SIG-M5 treated with dmso at 0.1 percent for 504 hours (cell line): ENCODE data around the gene PRRT1.

Experiments used
- DNase-seq: peaks from one replicate; lab custom pipeline; 2025; ENCODE audit not compliant: unreplicated experiment; lab: John Stamatoyannopoulos, UW

The PRRT1 gene

DNA sequence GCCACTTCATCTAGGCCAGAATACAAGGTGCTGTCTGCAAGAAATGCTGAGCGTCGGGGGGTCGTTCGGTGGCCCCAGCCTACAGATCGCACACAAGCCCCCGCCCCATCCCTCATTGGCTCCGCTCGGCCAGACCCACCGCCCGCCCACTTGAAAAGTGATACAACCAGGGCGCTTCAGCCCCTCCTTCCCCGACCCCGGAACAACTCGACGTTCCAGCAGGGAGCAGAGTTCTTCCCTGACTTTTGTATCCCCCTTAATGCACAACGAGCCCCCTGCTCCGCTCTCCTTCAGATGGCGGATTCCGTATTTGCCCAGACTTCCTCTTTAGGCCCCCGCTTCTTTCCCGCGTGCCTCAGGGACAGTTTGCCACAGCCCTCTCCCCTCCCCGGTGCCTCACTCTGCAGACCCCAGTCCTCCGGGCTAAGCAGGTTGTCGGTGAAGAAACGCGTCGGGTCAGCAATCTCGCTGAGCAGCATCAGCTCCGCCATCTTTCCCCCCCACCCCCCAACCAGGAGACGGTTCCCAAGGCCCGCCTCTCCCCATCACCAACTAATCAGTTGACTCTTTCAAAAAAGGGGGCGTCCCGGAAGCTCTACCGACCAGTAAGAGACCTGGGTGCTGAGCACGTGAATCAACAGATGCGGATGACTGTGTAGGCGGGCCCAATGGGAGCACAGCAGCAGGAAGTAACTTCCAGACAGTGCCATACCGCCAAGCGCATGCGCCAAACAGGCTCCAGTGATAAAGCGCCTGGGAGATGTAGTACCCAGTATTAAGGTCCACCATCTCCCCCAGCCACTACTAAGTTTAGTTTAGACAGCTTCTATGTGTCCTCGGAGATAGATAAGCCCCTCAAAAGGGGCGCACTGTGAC is 23.8 kb downstream of the PRRT1 start, which contains the start of gene ATF6B:
Gene ATF6B, minus strand, starts transcription at position 530 of the 876 bp plus-strand sequence. Its CDS starts 39 bp downstream, at position 491.
- DNase-seq = peak; percentile 99

GRCh38 chr6:32127409-32127716 is 24.4 kb downstream of the PRRT1 start:
- no peak for DNase-seq

DNA sequence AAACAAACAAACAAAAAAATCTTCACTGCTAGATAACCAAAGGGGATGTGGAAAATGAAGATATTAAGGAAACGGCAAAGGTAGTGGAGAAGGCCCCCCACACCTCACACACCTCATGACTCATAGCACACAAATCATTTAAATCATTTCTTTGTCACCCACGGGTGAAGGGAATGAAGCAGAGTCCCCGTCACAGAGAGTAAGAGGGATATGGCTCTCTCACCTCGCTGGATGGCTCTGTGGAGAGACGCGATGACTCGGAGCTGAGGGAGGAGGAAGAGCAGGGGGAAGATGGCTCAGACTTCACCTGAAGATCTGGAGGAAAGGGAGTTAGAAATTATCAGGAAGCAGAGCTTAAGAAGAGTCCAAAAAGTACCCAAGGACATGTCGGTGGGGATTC is 24.9 kb downstream of the PRRT1 start:
- DNase-seq = no peak

- no peak for DNase-seq
Measured at GRCh38 chr6:32123681-32124080, 28.1 kb downstream of the PRRT1 start.

GRCh38 chr6:32120573-32121059 is 31.1 kb downstream of the PRRT1 start:
- DNase-seq = no peak

DNA sequence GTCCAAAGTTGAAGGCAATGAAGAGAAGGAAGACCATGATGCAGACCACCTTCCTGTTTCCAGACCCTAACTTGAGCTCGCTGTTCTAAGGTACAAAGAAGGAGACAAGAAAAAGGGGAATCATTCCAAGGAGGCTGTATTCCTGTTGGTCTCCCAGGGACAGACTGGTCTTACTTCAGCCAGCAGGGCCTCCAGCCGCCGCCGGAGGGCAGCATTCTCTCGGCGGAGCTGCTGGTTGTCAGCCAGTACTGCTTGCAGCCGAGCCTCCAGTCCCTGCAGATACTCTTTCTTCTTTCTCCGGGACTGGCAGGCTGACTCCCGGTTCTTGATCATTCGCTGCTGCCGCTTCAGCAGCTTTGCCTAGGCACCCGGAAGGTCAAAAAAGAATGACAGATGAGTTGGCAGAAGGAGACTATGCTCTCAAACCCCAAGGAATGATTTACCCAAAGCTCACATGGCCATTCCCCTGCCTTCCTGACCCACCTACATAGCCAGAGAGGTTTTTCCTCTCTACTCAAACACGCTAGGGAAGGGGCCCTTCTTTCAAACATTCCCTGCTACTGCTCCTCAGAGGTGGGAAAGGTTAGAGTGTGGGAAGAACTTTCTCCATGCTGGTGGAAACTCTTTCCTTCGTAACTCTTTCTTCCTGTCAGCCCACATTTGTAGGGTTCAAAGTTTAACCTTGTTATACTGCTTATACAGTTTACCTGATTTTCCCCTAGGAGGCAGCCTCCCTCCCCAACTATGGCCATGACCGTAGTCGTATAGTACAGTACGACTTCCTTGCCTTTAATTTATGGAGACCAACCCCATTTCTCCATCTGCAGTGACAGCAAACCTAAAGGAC is 32.7 kb downstream of the PRRT1 start:
- peak; percentile 49 for DNase-seq

DNA sequence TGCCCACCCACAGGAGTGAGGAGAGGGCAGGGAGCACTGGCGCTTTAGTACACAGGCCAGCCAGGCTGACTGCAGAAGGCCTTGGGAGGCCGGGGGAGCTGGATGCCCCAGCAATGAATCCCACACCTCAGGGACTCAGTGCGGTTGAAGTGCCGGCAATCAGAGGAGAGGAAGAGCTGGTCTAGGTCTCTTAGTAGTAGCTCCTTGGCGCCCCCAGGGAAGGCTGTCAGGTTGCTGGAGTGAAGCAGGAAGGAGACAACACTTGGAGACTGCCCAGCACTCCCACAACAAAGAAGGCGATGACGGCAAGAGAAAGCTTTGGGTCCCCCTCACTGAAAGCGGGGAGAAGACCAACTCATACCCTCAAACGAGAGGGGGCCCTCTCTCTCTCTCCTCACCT is 34.3 kb downstream of the PRRT1 start:
- DNase-seq = no peak

DNA sequence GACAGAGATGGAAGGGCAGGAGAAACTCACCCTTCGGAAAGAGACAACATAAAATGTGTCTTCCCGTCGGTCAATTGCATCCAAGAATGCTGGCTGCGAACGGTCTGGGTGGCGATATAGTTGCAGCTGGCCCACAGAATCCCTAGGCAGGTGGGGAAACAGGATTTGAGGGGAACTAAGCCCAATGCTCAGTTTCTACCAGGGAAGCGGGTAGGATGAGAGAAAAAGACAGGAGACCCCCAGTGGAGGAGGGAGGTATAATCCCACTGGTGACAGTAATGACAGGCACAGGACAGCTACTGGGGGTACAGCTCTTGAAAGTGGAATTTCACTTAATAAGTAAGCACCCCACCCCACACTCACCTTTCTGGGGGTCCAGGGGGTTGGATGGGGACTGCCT is 35.1 kb downstream of the PRRT1 start:
- DNase-seq = peak; percentile 27

- DNase-seq = no peak
Measured at GRCh38 chr6:32115623-32116022, 36.1 kb downstream of the PRRT1 start.

- no peak for DNase-seq
Measured at GRCh38 chr6:32114796-32115195, 36.9 kb downstream of the PRRT1 start.

GRCh38 chr6:32113386-32114352 is 38.1 kb downstream of the PRRT1 start:
- DNase-seq = no peak

DNA sequence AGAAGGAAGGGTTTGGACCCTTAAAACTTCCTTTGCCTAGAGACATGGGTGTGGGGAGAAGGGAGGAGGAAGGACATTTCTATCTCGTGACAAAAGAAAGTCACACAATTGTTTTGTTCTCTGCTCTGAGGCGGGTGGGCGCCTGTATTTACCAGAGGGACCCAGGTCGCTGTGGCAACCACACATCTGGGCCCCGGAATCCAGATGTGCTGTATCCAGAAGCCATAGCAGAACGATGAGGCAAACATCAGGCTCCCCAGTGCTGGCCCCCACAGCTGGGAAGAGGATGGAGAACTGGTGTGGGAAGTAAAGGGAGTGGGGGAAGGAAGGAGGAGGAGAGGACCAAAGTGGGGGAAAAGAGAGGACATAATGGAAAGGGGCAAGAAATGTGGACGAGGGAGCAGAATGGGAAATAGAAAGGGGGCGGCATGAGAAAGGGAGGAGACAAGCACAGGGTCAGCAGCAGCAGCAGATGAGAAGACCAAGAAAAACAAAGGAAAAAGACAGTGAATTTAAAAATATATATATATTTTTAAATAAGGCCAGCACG is 39.2 kb downstream of the PRRT1 start:
- no peak for DNase-seq

DNA sequence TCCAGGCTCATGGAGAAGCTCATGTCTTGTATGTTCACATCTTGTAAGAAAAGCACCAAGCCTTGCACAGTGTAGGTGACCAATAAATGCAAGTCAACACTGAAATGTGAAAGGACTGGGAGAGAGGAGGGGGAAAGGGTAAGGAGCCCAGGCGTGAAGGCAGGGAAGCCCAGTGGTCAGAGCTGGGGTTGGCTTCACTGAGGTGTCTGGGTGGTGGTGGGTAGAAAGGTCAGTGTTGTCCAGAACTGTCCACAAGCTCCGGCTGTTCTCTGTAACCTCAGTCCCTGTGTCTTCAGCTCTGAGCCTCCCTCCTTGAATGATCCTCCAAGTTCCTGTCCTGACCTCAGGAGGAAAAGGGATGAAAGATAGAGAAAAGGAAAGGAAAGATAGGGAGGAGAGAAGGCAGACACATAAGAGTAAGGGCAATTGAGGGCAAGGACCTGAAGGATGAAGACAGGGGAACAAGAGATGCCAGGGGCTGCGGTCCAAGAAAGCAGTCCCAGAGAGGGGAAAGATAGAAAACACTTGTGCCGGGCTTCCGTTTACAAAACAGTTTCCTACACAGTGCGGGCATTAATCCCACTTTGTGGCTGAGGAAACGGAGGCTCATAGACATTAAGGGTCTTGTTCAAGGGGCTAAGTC is 40.2 kb downstream of the PRRT1 start:
- DNase-seq = no peak

DNA sequence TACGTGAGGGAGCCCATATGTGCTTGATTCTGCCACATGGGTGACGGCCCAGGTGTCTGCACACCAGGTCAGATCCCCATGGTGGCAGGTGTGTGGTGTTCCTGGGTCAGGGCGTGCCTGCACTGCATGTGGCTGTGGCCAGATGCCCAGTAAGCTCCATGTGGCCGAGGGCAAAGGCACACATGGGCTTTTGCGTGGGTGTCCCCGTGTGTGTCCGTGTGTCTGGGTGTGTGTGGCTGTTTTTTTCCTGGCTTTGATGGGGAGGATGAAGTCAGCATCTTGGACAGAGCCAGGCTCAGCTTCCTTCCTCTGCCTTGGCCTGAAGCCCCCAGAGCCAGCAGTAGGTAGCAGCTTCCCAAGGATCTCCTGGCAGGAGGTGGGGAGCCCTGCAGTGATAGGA is 41.1 kb downstream of the PRRT1 start:
- DNase-seq = no peak

GRCh38 chr6:32109765-32110160 is 42.0 kb downstream of the PRRT1 start:
- DNase-seq = no peak

DNA sequence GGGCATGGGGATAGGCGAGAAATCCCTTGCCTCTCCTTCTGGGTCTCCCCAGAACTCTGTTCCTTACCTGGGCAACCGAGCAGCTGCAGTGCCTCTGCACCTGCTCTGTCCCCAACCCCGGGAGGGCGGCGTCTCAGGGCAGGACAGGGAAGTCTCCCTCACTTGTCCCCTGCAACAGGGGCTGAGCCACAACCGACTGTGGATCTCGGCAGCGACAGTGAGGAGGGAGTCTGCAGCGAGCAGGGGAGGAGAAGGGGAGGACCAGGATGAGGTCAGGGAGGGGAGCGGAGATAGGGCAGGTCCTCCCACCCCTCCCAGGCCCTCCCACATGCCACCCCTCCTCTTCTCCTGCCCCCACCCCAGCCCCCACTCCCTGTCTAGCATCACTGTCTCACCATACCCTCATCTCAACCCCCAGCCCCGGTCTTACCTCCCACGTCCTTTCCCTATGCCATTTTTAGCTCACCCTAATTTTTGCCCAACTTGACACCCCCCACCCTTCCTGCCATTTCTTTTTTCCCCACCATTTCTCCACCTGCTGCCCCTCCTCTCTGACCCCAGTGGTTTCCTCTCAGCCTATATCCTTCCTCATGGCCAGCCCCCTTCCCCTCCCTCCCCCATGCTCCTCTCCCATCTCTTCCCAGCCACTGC is 42.5 kb downstream of the PRRT1 start, which contains the start of gene TNXB:
Gene TNXB, minus strand, starts transcription at position 225 of the 651 bp plus-strand sequence. CDS start 11,140 bp downstream, outside the sequence.
- no peak for DNase-seq

- DNase-seq = no peak
Measured at GRCh38 chr6:32108727-32109113, 43.0 kb downstream of the PRRT1 start.

DNA sequence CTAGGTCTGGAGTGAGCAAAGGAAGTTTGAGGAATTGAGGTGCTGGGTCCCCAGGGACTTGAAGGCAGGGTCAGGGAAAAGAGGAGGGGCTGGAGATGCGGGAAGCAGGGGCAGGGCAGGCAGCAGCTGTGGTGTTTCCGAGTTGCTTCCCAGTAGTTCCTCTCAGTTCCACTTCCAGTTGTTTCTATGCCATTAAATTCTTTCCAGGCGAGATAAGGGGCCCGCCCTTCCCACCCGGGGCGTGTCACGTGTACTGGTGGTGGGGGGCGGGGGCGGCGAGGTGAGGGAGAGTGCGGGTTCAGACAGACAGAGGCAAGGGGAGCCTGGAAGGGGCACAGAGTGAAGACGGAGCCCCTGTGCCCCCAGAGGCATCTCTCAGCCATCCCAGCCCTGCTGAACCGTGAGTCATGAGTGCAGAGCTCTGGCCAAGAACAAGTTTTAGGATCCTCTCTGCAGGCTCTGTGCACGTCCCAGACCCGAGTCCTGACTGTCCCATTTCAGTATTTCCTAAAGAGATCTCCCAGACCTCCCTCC is 43.6 kb downstream of the PRRT1 start:
- no peak for DNase-seq

DNA sequence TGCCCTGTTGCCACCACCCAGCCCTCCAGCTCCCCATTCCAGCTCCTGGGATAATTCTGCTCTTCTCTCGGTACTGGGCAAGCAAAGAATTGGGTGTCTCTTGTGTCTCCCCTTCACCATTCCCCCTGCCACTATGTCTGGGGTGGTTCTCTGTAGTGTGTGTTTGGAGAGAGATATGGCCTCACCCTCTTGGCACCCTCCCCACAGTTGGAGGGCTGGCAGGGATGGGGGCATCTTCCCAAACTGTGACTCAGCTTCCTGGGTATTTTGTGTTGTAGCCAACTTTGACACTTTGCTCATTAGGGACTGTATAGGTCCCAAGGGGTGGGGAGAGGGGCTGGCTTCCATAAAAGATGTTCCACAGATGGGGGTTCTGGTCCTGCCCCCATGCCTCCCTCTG is 44.3 kb downstream of the PRRT1 start:
- no peak for DNase-seq
